NCI-H1105 (cell line): ENCODE measurements around the gene MED27.
"Not testable (repeated sequence)": the region's sequence is repeated elsewhere in the genome, so short reads cannot be mapped to it uniquely, and the experiment has no call there.

Experiments used
- DNase-seq: peaks from one replicate; lab custom pipeline; 2025; lab: John Stamatoyannopoulos, UW

Gene MED27

DNA sequence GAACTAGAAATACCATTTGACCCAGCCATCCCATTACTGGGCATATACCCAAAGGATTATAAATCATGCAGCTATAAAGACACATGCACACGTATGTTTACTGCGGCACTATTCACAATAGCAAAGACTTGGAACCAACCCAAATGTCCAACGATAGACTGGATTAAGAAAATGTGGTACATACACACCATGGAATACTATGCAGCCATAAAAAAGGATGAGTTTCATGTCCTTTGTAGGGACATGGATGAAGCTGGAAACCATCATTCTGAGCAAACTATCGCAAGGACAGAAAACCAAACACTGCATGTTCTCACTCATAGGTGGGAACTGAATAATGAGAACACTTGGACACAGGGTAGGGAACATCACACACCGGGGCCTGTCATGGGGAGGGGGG is 158.0 kb downstream of the MED27 start:
- DNase-seq, result not testable (repeated sequence)

DNA sequence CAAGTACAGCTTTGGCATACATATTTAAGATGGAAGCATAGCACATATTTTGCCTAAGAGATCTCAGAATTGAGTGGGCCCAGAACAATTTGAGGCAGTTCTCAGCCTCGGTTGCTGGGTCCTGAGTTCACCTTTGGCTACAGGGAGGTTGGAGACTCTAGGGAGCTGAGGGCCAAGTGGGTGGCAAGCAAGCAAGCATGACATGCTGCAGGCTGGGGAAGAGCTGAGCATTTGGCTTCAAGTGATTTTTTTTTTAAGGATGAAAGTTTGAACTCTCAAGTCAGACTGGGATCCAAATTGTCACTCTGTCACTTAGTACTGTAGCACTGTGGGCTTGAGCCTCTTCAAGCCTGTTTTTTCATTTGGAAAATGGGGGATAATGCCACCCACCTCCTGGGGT is 160.5 kb downstream of the MED27 start:
- no peak for DNase-seq

DNA sequence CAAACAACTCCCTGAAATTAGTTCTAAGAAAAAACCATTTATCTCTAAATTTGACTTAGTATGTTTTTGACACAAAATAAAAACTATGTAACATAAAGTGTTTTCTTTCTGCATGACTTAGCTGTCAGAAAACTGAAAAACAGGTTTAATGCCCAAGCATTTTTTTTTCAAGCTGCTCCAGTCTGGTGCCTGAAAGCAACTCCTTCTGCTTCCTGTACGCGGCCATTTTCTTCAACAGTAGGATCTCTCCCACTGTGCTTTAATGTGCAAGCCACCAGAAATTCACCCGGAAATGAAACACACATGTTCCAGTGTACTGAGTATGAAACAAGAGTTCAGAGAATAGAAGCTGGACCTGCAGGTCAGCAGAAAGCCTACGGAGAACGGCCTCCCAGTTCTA is 161.2 kb downstream of the MED27 start:
- DNase-seq, result no peak

DNA sequence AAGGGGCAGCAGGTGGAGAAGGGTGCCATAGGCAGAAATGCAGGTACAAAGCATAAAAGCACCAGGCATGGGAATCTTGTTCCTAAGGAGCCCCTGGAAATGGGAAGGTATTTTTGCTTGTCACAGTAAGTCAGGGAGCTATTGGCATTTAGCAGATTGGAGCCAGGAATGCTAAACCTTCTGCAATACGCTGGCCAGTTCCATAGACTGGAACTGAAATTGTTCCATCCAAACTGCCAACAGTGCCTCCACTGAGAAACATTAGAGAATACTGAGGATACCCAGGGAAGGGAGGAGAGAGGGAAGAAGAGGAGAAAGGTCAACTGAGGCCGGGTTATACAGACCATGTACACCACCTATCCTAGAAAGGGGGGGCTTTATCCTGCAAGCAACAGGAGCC is 162.7 kb downstream of the MED27 start:
- no peak for DNase-seq

DNA sequence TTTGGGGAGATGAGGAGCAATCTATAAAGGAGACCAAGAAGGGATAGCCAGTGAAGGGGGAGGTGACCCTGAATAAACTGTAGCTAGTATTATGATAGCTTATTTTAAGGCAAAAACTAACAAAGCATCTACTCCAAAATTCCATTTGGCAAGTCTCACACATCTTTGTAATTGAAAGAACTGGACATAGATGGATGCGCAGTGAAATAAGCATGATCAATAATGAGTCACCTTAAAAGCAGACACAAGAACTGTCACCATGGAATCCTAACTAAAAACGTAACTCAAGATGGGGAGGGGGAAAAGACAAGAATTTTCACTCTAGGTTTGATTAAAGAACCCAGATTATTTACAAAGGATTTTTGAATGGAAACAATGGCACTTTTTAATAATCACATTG is 164.5 kb downstream of the MED27 start:
- DNase-seq, result no peak

DNA sequence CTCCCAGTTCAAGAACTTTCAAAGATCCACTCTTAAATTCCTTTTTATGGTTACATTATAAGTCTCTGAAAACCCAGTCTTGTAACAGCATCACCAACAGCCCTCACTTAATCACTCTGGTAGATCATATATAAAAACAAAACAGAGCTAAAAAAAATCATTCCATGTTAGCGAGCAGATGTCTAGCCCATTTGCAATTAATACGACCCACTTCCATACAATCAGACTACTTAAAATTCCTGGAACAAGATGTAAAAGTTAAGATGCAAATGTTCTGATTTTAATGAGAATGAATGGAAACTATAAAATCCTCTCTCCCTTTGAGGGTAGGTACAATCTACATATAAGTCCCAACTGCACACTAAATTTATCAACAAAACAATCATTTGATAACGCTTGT is 167.0 kb downstream of the MED27 start:
- DNase-seq, result no peak

DNA sequence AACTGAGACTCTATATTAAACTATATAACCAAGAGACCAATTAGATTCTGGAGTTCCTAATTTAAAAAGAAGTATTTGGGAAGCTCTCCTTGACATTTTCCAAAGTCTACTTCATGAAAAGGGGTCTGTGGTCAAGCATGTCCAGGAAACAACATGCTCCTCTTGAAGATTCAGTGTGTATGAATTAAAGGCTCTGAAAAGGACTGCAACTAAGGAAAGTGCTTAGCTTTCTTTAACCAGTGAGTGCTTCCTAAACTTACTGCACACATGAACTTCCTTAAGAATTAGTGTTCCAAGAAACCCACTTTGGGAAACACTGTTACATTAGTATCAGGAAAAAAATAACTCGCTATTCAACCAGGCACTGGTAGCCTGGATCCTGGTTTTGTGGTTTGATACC is 167.6 kb downstream of the MED27 start:
- DNase-seq, result no peak

DNA sequence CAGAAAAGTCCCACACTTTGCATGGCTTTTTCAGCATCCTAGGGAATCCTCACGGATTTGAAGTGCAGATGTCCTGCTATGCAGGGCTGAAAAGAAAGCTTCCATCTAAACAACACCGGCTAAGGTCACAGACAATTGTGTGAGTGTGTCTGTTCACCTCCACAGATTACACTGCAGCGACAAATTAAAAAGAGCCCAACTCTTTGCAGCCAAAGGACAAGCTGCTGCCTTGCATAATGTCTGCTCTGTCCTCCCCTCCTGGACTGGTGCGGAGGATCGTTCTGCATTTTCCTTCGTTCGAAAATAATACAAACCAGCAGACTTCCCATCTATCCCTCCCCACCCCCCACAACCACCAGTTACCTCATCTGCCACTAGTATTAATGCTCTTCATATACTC is 169.1 kb downstream of the MED27 start:
- no peak for DNase-seq

DNA sequence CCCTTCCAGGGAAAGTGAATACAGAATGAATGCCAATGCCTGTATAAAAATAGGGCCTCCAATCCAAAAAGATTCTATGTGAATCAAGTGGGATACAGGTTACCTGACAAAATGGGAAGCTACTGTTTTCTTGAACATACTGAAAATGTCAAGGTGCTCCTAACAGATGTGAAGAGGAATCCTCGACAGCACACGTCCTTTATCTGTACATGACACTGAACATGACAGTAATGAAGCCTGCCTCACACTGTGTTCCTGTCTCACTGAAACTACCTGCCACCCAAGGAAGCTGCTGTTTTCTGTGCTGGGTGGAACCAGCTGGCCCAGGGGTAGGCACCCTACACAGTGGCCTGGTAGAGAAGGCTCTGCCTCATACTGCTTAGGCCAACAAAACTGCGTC is 174.5 kb downstream of the MED27 start:
- no peak for DNase-seq

DNA sequence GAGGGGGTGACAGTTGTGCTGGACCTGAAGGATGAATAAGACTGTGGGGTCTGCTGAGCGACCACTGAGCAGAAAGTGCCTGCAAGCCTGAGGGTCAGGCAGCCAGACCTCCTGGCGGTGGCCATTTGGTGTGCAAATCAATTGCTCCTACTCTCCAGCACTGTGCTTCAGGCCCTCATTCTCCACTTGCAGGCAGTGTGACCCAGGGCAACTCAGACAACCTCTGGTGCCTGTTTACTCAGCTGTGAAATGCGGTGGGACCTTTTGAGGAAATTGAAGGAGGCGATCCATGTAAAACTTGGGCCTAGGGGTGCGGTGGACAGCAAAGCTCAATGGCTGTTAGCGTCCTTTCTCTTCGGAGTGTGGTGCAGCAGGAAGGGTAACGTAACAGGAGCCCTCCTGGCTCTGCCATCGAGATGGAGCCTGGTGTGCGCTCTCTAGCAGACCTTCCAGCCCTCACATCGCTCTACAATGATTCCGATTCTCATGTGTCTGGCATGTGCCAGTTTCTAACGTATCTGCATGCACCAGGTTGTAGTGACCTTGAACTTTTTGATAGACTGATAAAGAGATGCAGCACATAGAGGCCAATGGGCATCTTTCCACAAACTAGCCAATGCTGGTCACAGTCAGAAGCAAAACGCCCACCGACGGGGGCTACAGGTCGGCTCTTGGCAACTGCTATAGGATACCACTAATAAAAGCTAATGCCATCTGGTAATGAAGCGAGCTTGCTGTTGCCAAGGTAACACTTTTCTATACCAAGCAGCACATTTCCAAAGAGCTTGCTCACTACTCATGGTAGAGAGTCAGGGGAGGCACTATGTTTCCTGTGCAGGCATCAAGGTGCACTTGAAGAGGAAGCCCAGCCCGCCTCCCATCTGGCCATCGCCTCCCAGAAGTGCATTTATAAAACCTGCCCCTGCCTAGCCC is 180.1 kb downstream of the MED27 start:
- DNase-seq, result no peak

DNA sequence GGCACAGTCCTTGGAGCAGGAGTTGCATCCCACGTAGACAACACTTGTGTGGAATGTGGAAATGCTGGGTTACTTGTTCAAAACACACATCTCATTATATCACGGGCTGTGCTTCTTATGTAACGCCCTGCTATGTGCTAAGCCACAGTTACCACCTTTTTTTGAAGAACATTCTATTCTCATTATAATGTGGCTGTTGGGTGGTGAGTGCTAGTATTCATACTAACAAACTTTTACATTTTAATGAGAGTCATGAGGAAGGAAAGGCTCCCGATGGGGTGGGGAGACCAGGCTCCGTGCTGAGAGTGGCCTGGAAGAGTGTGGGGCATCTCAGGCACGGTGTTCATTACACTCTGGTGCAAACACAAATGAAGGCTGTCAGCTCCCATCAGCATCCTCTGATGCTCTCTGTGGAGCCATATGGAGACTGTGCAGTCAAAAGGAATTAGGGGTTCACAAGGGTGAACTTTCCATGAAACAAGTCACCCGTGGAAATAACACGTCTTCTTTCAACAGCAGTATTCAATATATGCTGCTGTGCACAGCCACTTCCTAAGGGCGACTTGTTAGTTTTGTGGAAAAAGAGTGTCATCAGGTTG is 186.7 kb downstream of the MED27 start:
- no peak for DNase-seq

DNA sequence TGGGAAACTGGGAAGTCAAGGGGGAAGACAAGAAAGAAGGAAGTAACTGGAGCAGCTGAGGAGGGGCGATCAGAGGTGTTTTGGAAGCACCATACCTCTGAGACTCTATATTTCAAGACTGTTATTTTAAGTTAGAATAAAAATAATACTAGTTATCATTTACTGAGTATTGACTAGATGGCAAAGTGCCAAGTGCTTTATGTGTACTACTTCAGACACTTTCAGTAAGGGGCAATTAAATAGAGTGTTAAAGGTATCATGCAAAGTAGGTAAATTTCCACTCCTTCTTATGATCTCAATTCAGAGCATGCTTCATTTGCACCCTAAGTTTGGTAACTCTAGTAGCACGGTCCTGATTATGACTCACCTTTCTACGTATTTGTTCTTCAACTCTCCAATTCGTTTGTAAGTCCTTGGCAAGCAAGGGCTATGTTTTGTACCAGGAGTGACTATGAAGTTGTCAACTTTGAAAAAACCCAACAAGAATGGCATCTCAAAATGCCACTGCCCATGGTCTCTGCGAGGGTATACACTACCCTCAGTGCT is 187.4 kb downstream of the MED27 start:
- DNase-seq, result no peak

DNA sequence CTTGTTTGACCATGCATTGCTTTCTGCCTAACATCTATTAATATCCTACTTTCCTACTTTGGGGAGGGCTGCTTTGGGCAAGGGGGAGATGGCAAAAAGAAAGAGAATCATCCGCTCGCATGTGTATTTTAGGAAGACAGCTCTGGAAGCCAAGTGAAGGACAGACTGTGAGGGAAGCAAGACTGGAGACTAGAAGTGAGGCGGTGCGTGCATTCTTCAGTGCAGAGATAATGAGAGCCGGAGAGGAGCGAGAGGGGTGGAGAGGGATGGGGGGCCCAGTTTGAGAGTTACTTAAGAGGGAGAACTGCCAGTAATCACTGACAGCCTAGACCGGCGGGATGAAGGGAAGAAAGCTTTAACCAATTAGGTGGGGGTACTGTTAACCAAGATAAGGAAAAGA is 188.1 kb downstream of the MED27 start:
- DNase-seq, result no peak

DNA sequence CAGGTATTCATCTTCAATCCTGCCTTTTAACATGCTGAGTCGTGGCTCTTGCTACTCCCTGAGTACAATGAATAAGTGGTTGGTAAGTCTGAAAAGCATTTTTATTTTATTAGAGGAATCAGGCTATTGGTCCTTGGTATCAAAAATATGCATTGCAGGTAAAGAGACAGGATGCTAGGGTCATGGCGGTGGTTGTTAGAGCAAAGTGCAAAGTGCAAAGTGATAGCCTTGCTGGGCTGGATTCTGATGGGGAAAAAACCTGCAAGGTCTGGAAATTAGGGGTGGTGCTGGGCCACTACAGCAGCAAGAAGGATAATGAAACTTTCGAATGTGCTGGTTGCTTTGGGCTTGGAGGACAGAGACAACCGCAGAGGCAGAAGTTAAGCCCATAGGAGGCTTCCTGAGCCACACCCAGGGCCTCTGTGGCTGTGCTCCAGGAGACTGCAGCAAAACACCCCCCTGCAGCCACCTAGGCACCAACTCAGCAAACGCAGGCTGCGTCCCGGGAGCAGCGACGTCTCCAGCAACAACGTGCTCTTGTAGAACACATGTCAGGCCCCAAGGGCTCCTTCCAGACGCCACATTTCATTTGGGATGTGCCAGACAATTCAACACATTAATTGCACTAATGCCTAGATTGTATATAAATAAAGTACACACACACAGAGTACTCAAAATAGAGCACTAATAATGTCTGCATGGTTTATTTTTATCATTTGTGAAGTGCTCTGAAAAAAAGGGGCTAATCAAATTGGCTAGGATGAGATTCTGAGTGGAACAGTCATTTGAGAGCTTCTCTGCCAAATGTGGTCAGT is 190.0 kb downstream of the MED27 start:
- DNase-seq, result no peak

DNA sequence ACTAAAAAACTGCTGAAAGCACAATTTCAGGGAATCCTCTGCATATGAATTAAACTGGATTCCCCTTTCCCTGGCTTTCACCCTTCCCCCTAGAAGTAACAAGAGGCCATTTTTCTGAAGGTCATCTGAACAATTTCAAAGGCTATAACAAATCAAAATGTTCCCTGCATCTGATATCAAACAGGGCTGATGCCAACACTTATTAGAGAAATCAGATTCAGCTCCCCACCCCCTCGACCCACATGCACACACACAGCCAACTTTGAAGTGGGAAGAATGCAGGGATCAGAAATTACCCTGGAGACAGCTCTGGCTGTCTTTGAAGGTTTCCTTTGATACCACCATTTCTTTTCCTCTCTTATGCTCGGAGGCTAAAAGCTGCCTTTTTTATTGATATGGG is 190.7 kb downstream of the MED27 start:
- no peak for DNase-seq

DNA sequence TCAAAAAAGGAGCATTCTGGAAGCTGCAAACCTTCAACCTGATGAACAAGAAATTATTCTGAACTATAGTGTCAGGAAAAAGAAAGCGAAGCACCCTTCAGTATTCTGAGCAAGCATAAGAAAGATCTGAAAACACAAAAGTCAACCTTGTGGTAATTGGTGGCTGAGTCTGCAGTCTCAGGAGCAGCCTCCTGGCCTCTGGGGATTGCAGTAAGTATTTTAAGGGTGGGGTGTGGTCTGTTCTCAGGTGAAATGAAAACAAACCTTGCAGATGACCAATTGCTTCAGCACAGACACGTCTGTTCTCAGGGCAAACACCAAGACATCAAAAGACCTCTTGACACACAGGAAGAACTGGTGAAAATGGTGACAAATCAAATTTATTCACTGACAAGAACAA is 192.0 kb downstream of the MED27 start:
- DNase-seq, result no peak

DNA sequence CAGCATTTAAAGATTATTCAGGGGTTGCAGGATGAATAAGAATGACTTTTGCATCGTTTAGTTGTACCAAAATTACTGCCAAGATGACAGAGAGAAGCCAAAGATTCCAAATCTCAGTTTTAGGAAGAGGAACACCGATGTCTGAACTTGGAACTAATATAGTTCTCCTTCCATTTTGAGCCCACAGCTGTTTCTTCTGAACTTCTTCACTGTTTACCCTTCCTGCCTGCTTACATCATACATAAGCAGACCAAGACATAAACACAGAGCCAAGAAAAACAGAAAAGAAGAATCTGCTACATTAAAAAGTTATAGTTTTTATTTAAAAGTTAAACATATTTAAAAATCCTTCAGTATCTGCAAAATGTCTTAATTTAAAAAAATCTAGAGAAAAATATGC is 192.8 kb downstream of the MED27 start:
- no peak for DNase-seq

DNA sequence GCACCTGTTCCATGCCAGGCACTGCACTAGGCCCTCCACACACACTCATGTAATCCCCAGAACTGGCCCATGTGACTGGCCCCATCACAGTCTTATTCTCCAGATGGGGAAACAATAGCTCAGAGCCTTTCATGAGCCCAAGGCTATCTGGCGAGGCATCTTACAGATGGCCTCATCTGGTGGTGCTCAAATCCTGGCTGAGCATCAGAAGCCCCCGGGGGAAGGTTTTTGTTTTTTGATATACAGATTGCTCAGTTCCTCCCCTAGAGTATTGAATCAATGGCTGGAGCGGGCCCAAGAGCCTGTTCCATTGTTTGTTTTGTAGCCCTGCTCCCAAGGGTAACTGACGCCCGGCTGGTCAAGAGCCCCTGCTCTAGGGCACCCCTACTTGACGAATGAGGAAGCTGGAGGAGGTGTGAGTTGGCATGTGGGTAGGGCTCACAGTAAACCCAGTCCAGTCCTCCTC is 194.5 kb downstream of the MED27 start:
- no peak for DNase-seq

DNA sequence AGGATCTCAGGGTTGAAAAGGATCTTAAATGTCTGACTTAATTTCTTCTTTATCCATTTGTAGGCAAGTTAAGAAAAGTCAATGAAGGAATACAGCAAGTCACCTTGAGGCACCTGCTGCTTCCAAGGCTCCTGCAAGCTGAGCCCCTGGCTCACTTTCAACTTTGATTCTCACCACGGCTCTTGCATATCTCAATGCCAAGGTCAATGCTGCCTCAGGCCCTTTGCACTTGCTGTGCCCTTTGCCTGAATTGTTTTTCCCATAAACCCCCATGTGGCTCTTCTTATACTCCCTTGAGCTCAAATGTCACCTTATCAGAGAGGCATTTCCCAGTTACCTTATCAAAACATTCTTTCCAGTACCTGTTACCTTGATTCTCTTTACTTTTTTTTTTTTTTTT is 195.4 kb downstream of the MED27 start:
- no peak for DNase-seq

DNA sequence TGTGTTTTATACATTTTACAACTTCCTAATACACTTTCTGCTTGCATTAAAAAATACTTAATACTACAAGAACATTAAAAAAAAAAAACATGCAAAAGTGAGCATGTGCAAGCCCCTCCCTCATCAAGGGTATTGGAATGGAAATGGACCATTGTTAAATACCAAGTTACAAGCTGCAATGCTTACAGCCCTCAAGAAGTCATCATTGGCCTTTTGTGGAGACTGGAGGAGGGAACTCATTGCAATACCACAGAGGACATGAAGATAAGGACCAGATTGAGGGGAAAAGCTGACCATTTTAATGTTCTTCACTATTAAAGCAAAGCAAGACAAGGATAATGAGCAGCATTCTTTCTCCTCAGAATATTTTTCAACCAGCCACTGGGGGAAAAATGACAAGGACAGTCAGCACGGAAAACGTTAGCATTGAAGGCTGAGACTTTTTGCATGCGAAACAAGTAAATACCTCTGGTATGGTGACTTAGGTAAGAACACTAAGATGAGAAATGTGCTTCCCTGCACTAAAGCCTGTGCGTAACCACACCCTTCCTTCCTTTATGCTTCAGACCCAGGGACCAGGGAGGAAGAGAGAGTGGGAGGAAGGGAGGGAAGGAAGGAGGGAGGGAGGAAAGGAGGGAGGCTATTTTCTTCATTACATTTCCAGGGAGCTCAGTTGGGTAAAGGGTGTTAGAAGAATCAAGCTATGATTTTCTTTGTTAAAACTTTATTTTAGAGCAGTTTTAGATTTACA is 198.7 kb downstream of the MED27 start:
- DNase-seq, result no peak

DNA sequence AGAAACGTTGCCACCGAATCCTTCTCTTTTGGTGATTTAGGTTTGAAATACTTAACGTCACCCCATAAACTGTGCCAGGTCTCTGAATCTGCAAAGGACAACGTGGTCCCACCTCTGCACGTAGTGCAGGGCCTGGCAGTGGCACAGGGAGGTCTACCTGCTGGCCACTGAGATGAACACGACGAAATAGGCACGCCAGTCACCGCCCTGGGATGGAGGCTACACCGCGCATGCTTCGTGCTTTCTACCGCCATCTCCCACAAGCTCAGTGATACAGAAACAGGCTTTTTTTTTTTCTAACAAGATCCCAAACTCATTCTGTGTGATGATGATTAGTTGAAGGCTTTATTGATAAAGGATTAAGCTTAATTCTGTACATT is 199.8 kb downstream of the MED27 start:
- no peak for DNase-seq
